Measurements from ENCODE around the gene CCDC183.
A peak's percentile ranks its signal among the peaks of the same experiment; 100 is the strongest.

DNA sequence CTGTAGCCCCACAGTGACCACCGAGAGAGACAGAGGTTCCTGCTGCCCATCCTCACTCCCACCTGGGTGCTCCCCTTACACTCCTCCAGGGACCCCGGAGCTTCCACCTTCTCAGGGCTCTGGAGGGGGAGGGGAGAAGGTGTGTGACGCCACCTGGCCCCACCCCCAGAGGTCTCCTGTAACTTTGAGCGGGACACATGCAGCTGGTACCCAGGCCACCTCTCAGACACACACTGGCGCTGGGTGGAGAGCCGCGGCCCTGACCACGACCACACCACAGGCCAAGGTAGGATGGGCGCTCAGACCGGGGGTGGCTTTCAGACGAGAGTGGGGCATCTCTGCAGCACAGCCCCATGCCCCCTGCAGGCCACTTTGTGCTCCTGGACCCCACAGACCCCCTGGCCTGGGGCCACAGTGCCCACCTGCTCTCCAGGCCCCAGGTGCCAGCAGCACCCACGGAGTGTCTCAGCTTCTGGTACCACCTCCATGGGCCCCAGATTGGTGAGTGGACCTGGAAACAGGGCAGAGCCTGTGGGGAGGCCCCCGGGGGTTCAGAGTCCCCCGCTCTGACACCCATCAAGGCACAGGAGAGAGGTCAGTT, 60.5 kb downstream of the CCDC183 start:
- TF ChIP-seq, protein P1, sequence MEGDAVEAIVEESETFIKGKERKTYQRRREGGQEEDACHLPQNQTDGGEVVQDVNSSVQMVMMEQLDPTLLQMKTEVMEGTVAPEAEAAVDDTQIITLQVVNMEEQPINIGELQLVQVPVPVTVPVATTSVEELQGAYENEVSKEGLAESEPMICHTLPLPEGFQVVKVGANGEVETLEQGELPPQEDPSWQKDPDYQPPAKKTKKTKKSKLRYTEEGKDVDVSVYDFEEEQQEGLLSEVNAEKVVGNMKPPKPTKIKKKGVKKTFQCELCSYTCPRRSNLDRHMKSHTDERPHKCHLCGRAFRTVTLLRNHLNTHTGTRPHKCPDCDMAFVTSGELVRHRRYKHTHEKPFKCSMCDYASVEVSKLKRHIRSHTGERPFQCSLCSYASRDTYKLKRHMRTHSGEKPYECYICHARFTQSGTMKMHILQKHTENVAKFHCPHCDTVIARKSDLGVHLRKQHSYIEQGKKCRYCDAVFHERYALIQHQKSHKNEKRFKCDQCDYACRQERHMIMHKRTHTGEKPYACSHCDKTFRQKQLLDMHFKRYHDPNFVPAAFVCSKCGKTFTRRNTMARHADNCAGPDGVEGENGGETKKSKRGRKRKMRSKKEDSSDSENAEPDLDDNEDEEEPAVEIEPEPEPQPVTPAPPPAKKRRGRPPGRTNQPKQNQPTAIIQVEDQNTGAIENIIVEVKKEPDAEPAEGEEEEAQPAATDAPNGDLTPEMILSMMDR (optimal IDR thresholded peaks at IDR 0.05 in 1 of 3, IDR thresholded peaks at IDR 0.05 in 1 of 3, conservative IDR thresholded peaks at IDR 0.05 in 1 of 3; ENCODE audit: extremely low read depth in 1 of 3, insufficient read depth in 2 of 3, low read length in 3 of 3): peak in 1 of 3 experiments; percentile 6
- no peak for TF ChIP-seq EZH2 (IDR thresholded peaks at IDR 0.05; ENCODE audit: low read length)
